SKM-1 treated with dmso at 0.1 percent for 144 hours (cell line): ENCODE results near the gene BTN1A1.

Experiments
- DNase-seq: peaks from one replicate; lab custom pipeline; 2025; ENCODE audit not compliant: unreplicated experiment; lab: John Stamatoyannopoulos, UW

The BTN1A1 gene

GRCh38 chr6:26556263-26557070 lies 56.4 kb downstream of the BTN1A1 start:
- DNase-seq: no peak
